Measurements from ENCODE around the gene CD160.
"Not testable (repeated sequence)": the region's sequence is repeated elsewhere in the genome, so short reads cannot be mapped to it uniquely, and the experiment has no call there.

The CD160 gene

DNA sequence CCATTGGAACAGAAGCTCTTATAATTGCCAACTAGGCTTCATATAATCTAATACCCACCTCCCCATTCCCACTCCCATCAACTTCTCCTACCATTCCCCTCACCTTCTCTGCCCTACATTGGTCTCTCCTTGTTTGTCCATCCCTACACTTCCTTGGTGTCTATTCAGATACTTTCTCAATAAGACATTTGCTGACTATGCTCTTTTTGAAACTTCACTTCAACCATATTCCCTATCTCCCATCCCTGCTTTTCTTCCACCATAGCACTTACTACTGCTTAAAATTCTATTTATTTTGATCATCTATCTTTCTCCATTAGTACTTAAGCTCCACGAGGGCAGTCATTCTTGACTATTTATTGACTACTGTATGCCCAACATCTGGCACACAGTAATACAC lies 40.4 kb downstream of the CD160 start:
- no peak for DNase-seq

- DNase-seq = not testable (repeated sequence)
Observed at GRCh38 chr1:145760395-145760949, 41.2 kb downstream of the CD160 start.

- not testable (repeated sequence) for DNase-seq
Observed at GRCh38 chr1:145761498-145761897, 42.2 kb downstream of the CD160 start.

- not testable (repeated sequence) for DNase-seq
Observed at GRCh38 chr1:145762001-145762400, 42.7 kb downstream of the CD160 start.

DNA sequence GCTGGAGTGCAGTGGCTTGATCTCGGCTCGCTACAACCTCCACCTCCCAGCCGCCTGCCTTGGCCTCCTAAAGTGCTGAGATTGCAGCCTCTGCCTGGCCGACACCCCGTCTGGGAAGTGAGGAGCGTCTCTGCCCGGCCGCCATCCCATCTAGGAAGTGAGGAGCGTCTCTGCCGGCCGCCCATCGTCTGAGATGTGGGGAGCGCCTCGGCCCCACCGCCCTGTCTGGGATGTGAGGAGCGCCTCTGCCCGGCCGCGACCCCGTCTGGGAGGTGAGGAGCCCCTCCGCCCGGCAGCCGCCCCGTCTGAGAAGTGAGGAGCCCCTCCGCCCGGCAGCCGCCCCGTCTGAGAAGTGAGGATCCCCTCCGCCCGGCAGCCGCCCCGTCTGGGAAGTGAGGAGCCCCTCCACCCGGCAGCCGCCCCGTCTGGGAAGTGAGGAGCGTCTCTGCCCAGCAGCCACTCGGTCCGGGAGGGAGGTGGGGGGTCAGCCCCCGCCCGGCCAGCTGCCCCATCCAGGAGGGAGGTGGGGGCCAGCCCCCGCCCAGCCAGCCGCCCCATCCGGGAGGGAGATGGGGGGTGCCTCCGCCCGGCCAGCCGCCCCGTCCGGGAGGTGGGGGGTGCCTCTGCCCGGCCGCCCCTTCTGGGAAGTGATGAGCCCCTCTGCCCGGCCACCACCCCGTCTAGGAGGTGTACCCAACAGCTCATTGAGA lies 45.1 kb downstream of the CD160 start:
- not testable (repeated sequence) for DNase-seq

DNA sequence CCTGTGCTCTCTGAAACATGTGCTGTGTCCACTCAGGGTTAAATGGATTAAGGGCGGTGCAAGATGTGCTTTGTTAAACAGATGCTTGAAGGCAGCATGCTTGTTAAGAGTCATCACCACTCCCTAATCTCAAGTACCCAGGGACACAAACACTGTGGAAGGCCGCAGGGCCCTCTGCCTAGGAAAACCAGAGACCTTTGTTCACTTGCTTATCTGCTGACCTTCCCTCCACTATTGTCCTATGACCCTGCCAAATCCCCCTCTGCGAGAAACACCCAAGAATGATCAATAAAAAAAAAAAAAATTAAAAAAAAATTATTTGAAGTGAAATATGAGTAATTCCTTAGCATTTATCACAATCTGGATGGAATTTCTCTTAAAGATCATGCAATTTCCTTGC lies 45.8 kb downstream of the CD160 start:
- not testable (repeated sequence) for DNase-seq

GRCh38 chr1:145765585-145766360 lies 46.5 kb downstream of the CD160 start:
- DNase-seq = not testable (repeated sequence)

GRCh38 chr1:145766926-145767325 lies 47.6 kb downstream of the CD160 start:
- DNase-seq = not testable (repeated sequence)

DNA sequence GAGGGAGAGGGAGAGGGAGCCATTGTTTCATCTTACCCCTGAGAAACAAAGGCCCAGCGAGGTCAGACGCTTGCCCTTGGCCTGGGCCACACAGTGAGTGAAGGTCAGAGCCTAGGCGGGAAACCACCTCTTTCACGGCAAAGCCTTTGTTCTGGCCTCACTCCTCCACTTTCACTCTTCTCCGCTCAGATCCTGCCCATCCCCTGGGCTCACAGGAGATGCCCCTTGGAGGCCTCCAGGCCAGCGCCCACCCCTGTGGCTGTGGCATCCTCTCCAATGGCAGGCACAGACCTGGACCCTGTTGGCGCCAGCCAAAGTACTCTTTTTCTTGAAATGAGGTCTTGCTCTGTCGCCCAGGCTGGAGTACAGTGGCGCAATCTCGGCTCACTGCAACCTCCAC lies 48.7 kb downstream of the CD160 start:
- not testable (repeated sequence) for DNase-seq

DNA sequence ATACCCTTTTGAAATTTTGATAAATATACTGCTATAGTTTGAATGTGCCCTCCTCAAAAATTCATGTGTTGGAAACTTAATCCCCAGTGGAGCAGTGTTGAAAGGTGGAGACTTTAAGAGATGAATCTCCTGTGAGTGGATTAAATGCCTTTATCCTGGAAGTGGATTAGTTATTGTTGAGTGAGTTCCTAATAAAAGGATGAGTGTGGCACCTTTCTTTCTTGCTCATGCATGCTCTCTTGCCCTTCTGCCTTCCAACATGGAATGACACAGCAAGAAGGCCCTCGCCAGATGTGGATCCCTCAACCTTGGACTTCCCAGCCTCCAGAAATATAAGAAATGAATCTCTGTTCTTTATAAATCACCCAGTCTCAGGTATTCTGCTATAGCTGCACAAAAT lies 51.8 kb downstream of the CD160 start:
- no peak for DNase-seq

DNA sequence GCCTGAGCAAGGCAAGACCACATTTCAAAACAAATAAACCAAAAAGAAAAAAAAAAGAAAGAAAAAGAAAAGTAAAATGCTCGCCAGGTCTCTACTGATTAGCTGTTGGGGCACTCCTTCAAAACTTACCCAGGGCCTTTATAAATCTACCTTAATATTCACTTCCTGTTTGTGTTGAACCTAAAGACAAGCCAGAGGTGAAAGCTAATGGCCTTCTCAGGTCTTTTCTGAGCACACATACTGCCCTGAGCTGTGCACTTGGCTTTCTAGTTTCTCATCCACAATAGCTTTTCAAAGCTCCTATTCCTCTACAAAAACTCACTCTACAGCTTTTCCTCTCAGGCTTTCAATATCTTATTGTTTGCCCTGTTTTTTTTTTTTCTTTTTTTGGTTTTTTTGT lies 54.1 kb downstream of the CD160 start:
- DNase-seq = no peak

DNA sequence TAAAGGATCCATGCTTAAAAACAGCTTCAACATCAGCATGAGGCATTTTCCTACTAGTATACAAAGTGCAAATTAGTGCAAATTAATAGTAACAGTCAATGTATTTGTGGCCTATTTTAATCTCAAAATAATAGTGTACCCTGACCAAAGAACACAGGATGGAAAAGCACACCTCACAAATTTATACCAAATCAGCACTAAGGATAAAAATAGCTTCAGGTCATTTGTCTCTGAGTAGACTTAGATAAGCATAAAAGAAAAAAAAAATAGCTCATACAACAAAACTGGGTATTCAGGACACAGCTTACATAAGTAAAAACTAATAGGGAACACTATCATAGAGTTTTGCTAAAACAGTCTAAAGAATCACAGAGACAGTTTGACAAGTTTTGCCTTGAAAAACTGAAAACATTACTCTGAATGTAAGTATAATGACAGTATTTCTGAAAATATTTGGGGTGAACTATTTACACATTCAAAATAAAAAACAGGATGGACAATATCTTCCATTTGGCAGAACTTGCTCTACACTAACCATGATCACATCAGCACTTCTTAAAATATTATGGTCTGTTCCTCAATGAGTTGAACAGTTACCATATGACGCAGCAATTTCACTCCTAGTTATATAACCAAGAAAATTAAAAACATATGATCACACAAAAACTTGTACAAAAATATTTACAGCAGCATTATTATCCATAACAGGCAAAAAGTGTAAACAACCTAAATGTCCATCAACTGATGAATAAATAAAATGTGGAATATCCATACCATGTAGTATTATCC lies 58.3 kb downstream of the CD160 start:
- no peak for DNase-seq

GRCh38 chr1:145778146-145778540 lies 58.8 kb downstream of the CD160 start:
- no peak for DNase-seq

DNA sequence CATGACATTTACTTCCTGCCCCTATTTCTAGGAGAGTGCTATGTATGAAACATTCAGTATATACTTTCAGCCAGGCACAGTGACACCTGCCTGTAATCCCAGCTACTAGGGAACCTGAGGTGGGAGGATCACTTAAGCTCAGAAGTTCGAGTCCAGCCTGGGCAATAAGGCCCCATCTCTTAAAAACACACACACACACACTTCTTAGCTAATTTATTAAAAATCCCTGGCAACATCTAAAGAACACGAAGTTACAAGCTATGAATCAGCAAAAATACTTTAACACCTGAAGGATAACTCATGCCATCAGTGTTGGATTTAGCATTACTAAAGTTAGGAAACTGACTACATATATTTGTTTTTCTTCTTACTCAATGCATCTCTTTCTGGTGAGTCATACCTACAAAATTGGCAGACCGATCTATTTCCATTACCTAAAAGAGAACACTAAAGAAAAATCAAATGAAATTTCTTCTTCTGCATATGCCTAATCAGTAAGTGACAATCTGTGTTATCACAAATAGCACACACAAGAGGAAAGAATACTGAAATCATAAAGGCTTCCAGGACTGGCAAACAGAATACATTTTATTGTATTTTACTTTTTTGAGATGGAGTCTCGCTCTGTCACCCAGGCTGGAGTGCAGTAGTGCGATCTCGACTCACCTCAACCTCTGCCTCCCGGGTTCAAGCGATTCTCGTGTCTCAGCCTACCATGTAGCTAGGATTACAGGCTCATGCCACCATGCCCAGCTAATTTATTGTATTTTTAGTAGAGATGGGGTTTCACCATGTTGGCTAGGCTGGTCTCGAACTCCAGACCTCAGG lies 63.2 kb downstream of the CD160 start:
- no peak for DNase-seq

GRCh38 chr1:145784409-145784808 lies 65.1 kb downstream of the CD160 start:
- DNase-seq = no peak

DNA sequence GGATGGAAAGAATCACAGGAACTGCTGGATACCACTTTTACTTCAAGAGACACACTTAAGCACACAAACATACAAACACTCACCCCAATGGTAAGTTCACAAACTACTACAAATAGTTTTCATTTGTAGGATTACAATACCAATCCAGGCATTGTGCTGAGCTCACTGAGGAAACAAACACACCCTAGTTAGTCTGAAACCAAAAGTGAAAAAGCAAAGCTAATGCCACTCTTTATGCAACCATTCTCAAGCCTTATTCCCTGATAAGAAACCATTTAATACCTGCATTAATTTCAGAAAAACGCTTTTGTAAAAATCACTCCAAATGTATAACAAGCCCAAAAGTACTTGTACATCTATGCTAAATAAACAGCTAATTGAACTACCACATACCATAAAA lies 66.2 kb downstream of the CD160 start:
- no peak for DNase-seq

DNA sequence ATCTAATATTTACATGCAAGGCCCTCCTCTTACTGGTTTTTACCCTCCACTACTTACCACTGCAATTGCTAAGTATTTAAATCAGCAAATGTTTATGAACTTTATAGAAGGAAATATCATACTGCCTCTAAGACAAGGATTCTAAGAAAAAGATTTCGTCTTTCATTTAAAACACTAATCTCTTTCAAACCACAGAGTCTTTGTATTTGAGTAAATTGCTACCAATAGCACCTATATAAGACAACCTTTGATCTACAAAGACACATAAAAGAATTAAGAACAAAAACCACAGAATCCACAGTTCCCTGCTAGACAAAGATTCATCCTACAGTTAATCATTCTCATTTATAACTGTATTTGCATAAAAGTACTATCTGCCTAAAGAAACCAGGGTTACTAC lies 67.0 kb downstream of the CD160 start:
- no peak for DNase-seq

- no peak for DNase-seq
Observed at GRCh38 chr1:145788580-145788979, 69.3 kb downstream of the CD160 start.
